GM03348 (cell line): Measurements from ENCODE around the gene LSM2.
A peak's percentile ranks its signal among the peaks of the same experiment; 100 is the strongest.

ENCODE experiments used
- DNase-seq: peaks from one replicate; pipeline ENCODE4 v3.0.0; 2012; ENCODE audit warnings: low spot score

LSM2 gene

DNA sequence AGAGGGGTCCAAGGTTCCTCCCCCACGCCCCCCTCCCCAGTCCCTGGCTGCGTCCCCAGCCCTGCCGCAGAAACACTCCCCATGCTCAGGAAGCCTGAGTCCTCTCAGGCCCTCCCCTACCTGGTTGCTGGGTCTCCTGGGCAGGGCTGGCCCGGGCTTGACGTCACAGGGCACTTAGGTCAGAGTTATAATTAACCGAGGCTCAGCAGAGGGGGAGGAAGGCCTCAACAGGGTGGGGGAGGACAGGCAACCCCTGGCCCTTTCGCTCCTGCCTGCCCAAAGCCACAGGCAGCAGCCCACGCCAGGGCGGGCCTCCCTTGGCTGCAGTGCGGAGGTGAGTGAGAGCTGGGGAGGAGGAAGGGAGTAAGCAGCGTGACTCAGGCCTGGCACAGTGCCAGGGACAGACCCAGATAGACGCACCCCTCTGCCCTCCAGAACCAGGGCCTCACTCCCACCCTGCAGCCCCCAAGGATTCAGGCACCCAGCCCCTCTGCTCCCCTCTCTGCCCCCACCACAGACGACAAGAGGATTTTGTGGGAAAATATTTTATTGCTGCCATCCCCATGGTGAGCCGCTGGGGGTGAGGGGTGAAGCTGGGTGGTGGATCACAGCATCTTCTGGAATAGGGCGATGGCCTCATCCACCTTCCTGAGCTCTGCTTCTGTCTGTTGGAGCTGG, 29.6 kb downstream of the LSM2 start, which contains the start of gene VWA7:
VWA7 (minus strand) TSS at position 340 of the 678 bp plus-strand sequence. CDS start 549 bp downstream, outside the sequence.
- peak; percentile 85 for DNase-seq

DNA sequence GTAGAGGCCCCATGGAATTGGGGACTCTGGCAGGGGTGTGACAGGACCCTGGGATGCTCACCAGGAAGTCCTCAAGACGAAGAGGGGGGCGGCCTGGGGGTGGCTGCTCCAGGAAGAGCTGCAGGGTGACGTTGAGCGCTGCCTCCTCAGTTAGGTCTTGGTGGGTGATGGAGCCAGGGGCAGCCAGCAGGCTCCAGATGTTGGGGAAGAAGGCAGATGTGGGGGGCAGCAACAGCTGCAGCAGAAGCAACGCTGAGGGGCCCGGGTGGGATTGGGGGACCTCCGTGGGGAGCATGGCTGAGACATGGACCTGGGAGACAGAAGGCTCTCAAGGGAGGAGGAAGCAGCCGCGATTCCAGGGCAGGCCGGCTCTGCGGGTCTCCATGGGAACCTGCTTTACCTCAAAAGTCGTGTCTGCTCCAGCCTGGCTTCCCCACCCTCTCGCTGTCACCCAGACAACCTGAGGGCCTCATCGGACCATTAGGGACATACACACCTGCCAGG, 30.2 kb downstream of the LSM2 start:
- DNase-seq: no peak

DNA sequence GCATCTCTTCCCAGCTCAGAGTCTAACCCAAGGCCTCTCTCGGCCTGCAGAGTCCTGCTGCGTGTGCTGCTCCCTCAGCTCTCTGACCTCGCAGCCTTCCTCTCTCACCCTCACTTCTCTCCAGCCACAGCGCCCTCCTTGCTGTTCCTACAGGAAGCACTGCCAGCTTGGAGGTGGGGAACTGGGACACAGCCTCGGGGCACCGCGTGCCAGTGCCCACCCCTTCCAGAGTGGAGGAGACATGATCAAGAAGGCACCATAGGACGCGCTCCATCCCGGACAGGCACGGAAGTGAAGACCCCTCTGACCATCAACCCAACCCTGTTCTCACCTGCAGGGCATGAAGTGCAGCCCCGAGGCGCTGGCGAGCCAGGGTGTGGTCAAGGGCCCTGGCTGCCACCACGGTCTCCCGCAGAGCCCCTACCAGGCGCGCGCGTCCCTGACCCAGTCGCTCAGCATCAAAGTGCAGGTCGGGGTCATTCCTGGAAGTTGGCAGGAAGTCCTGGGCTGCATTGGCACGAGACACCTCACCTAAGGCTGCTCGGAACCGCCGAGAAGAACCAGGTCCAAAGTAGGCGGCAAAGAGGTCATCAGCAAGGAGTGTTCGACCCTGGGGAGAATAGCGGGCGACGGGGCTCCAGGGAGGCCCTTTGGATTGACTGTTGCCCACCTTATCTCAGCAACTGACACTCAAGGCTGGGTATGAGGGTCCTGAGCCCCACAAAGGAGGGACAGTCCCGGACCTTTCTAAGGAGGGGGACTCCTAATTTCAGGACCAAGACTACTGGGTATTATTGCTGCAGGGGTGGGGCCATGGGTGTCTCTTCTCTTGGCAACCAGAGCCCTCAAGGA, 30.9 kb downstream of the LSM2 start:
- DNase-seq: no peak

DNA sequence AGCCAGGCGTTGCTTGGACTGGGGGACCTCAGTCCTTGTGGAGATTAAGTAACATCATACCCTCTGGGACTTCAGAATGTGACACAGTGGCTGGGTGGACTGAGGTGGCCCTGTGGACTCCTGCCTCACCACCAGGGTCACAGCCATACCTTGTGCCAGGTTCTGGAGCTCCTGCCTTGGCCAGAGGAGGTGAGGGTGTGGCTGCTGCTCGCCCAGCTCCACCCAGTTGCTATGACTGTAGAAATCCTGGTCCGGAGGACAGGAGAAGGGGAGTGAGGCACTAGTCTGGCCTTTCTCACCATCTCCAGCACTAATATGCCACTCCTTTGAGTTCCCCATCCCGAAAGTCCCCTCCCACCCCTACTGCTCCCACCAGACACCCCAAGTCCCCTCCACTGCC, 31.6 kb downstream of the LSM2 start:
- DNase-seq: no peak

DNA sequence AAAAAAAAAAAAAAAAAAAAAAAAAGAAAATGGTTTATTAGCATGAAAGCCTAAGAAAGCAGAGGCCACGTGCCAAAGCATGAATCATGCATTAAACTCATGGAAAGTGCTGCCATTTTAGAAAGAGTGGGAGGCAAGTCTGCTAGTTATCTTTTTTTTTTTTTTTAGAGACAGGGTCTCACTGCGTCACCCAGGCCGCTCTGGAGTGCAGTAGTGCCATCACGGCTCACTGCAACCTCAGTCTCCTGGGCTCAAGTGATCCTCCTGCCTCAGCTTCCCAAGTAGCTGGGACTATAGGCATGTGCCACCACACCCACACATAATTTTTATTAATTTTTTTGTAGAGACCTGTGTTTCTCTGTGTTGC, 34.8 kb downstream of the LSM2 start:
- DNase-seq: no peak

DNA sequence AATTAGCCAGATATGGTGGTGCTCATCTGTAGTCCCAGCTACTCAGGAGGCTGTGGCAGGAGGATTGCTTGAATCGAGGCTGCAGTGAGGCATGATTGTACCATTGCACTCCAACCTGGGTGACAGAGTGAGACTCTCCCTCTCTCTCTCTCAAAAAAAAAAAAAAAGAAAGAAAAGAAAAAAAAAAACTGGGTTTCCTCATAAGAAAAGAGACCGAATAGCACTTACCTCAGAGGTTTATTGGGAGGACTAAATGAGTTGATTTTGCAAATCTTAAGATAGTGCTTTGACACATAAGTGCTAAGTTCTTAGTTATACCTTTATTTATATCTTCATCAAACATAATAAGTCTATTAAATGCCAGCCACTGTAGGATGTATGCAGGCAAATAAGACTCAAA, 35.9 kb downstream of the LSM2 start:
- DNase-seq: no peak

DNA sequence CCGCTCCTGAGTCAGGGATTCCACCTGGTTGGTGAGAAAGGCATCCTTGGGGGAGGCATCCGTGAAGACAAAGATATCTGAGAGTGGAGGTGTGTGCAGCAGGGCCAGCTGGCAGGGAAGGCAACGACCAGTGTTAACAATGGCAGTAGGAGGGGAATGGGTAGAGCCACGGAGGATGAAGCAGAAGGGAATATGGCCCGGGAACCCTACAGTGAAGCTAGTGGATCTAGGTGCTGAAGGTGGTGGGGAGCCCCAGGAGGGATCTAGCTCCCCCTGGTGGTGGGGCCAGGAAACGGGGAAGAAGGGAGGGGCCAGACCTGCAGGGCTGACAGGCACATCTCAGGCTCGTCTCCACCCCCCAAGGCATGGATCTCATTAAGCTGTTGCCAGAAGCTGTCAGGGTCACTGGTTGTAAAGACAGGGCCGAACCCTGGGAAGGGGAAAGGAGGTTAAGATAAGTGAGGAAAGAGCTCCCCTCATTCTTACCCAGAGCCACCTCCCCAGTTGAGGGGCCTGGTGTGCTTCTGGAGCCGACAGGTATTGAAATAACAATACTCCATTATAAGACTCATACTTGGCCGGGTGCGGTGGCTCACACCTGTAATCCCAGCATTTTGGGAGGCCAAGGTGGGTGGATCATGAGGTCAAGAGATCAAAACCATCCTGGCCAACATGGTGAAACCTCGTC, 36.9 kb downstream of the LSM2 start:
- peak; percentile 92 for DNase-seq

DNA sequence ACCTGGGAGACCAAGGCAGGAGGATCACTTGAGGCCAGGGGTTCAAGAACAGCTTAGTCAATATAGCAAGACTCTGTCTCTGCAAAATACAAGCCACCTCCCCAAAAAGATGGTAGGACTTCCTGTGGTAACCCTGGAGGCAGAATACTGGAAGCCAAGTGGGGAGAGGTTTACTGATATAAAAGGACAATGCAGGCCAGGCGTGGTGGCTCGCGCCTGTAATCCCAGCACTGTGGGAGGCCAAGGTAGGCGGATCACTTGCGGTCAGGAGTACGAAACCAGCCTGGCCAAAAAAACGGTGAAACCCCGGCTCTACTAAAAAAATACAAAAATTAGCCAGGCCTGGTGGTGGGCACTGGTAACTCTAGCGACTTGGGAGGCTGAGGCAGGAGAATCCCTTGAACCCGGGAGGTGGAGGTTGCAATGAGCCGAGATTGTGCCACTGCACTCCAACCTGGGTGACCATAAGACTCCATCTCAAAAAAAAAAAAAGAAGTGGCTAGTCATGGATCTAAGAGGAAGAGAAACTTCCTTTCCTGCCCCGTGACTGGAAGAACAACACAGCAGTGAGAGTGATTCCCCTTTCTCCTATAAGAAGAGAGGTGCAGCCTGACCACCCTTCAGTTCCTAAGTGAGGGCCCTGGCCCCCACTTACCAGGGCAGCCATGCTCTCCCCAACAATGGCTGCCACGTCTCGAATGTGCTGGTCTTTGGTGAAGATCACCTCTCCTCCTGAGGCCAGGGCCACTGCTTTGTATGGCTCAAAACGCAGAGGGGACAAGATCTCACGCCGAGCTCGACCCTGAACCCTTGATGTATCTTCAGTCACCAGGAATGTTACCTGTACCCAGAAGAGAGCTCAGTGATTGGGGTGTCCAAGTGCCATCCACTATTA, 38.2 kb downstream of the LSM2 start:
- DNase-seq: no peak

DNA sequence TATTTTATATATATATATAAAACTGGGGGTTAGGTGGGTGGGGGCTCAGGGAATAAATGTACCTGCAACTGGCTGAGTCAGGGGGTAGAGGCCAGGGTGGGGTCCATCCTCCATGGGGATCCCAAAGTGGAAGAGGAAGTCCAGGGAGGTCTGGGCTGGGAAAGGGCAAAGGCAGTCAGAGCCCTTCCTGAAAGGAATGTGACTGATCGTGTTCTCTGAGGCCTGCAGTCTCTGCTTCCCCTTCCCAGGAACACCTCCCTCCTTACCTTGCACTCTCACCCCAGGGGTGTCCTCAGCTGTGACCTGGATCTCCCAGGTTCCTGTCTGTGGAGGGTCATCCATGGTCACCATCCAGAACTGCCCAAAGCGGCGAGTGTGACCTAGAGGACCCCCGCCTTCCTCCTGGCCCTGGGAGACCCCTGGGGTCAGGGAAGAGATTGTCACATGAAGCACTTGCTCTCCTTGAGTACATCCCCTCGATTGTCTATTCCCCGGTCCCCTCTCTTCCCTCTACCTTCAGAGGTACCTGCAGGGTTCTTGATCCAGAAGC, 39.6 kb downstream of the LSM2 start:
- no peak for DNase-seq

DNA sequence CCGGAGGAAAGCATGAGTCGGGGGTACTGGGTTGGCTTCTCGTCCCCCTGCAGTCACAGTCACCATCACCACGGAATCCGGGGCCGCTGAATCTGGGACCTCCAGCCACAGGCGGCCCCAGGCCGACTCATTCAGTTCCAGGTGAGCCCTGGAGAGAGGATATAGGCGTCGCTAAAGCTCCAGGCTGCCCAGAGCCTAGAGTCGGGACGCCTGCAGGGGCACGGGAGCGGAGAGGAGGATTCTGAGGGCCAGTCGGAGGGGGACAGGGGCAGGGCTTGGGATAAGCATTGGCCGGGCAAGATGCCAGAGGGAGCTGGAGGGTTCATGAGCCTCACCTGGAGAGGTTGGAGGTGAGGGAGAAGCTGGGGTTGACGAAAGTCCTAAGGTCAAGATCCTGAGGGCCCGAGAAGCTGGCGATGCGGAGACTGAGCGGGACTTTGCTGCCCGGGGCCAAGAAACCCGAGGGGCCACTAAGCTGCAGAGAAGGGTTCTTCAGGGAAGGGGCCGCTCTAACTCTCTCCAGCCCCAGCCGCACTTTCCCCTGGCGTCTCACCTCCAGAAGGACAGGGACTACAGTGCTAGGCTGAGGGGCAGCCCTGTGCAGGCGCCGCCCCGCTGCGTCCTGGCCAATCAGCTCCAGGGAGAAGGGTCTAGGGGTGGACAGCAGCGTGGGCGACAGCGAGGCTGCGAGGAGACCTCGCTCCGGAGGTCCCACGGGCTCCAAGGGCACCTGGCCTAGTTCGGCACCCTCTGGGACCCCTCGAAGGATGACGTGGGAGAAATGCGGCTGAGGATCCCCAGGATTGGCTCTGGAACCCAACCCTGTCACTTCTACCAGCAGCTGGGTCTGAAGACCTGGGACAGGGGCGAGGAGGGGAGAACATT, 40.6 kb downstream of the LSM2 start:
- DNase-seq: peak; percentile 33

DNA sequence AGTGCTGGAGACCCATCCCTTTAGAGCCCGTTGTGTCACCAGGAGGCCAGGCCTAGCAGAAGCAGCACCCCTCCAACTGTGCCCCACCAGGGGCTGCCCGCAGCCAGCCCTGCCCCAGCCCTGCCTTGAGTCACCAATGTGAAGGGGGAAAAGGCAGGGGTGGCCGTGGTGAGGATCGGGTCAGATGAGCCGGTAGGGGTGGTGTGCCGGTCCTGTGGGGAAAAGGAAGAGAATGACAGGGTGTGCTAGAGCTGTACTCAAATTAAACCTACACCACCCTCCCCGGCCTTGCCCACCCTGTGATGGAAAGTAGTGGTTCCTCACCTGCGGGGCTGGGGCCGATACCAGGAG, 41.2 kb downstream of the LSM2 start:
- no peak for DNase-seq

DNA sequence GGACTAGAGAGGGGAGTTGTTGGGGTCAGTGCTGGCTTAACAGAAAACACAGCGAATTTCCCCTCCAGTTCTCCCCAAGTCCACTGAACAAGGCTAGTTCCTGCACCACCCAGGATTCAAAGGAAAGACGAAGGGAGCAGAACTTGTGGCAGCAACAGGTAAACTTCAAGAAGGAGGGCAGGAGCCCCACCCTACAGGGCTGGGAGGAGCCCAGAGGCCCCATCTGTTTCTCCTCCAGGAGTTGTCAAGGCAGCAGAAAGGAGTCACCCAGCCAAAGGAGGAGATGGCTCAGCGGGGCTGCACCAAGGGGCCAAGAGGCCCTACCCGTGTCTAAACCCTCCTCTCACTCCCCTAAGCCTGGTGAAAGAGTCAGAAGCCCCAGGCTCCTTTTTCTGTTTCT, 42.6 kb downstream of the LSM2 start:
- no peak for DNase-seq

DNA sequence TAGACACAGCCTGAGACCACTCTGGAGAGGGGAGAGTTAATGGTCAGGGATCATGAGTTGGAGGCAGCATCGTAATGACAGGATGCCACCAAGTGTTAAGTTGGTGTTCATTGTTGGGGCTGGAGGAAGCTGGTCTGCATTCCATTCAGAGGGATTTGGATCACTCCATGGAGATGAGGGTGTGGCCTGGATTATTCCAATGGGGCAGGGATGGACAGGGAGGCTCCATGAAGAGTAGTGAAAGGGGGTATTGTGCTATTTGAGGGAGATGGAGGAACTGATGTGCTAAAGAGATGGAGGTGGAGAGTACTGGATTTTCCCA, 43.2 kb downstream of the LSM2 start:
- peak; percentile 93 for DNase-seq

DNA sequence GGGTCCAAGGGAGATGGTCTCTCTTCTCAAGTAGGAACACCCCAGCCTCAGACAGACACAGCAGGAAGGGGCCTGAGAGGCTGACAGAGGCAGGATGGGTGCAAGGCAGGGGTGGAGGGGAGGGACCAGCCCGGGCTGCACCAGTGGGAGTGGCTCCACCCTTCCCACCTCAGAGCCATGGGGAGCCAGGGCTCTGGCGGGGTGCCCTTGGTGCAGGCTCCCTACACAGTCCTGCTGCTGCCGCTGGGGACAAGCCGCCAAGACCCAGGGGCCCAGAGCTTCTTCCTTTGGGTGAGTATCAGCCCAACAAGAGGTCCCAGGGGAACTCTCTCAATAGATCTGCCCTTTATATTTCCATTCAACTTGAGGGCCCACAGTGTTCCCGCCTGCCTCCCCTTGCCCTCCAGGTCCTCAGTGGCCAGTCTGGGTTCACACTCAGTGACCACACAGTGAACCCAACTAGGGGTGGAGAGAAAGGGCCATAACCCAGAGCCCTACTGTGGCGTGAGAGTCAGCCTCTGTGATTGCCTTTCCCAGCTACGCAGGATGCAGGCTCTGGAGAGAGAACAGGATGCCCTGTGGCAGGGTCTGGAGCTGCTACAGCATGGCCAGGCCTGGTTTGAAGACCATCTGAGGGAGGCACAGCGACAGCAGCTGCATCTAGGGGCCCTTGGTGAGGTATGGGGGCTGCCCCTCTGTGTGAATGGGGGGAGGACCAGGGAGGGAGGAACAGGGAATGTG, 43.7 kb downstream of the LSM2 start:
- no peak for DNase-seq

DNA sequence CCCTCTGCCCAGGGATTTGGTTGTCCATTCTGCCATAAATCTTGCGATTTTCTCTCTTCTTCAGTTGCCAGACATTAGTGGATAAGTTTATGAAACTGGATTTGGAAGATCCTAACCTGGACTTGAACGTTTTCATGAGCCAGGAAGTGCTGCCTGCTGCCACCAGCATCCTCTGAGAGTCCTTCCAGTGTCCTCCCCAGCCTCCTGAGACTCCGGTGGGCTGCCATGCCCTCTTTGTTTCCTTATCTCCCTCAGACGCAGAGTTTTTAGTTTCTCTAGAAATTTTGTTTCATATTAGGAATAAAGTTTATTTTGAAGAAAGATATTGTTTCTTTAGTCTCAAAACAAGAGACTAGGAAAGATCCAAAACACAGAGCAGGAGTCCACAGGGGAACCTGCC, 44.4 kb downstream of the LSM2 start, which contains the start of gene SAPCD1:
SAPCD1 (plus strand) TSS at position 301 of the 400 bp plus-strand sequence. CDS start 399 bp downstream, outside the sequence.
- DNase-seq: no peak

DNA sequence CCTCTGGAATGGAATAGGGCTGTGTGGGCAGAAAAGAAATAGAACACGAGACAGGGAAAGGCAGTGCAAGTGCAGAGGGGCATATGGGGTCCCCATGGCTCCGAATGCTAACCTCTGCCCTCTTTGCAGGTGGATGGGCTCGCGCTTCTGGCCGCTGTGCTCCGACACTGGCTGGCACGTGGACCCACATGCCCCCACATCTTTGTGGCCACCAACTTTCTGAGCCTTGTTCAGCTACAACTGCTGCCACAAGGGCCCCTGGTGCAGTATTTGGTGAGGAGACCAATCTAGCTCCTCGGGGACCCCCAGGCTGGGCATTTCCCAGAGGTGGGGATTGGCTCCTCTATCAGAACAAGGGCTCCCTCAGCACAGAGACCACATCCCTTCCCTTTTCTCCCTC, 45.4 kb downstream of the LSM2 start:
- DNase-seq: no peak

DNA sequence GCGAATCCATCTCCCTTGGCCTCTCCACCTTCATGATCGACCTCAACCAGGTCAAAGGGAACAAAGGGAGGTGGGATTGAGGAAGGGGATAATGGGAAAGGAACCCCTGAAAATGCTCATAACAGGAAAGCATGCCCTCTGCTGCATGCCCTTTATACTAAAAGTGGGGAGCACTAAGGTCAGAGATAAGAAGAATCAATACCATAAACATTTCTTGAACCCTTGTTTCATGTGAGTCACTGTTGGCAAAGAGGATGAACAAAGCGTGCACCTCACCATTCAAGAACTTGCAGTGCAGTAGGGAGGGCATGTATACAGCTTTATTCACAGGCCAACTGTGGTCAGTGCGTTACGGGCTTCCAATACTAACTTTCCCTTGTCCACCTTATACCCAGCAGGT, 46.0 kb downstream of the LSM2 start:
- DNase-seq: no peak

DNA sequence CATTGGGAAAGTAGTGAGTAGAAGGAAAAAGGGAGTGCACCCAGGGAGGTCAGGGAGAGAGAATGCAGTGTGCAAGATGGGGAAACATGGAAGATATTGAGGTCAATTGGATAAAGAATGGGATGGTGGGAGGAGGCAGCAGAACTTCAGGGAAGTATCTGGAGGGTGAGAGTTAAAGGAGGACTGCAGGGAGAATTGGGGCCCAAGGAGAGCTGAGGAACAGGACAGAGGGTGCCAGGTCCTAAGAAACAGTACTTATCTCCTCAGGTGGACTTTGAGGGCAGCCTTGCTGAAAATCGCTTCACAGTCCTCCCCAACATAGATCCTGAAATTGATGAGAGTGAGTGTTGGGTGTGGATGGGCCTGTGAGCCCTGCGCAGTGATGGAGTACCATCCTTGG, 48.5 kb downstream of the LSM2 start:
- no peak for DNase-seq

DNA sequence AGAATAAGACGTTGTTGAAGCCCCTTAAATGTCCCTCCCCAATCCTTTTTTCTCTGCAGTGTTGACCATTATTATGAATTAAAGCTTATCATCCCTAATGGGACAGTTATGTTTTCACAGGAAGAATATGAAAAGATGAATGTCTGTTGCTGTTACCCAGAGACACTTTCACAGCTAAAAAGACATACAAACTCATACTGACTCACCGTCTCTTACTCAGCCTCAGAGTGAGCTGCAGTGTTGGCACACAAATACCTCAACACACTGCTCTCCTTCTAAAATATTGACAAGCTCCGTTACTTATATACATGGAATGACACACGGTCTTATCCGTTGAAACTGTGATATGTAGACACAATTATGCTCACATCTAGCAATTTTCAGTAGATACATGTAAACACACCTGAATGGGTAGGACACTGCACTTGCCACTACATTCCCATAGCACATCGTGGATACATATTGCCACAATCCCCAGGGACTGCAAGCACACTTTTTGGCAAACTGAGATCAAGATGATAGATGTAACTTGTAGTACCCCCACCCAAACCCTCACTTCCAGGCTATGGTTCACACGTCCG, 53.9 kb downstream of the LSM2 start:
- DNase-seq: peak; percentile 62
